Endodermal cell (in vitro differentiated cells): Measurements from ENCODE around the gene PASK. TPM values are rescaled to one million over a fixed set of nuclear protein-coding genes. Genes with fewer than 3 reads are reported as not detected.
"Not testable (repeated sequence)": the region's sequence is repeated elsewhere in the genome, so short reads cannot be mapped to it uniquely, and the experiment has no call there.

Experiments used
- DNase-seq: peaks from one replicate; pipeline ENCODE4 v3.0.0-alpha.2; 2017
- H3K27ac ChIP-seq: 2 replicates; pipeline ENCODE4 v1.5.1; 2013; ENCODE audit warnings: mild to moderate bottlenecking, low read depth, low read length, moderate library complexity
- H3K27me3 ChIP-seq: 2 replicates; pipeline ENCODE4 v1.6.1; 2013; ENCODE audit warnings: mild to moderate bottlenecking, low read length, moderate library complexity; ENCODE audit not compliant: insufficient read depth, control insufficient read depth, poor library complexity, severe bottlenecking
- H3K36me3 ChIP-seq: 2 replicates; pipeline ENCODE4 v1.7.0; 2013; ENCODE audit warnings: mild to moderate bottlenecking, low read length, moderate library complexity; ENCODE audit not compliant: control insufficient read depth, insufficient read depth
- H3K4me1 ChIP-seq: one replicate; pipeline ENCODE4 v1.7.0; 2013; ENCODE audit warnings: low read length; ENCODE audit not compliant: control insufficient read depth, insufficient read depth
- H3K4me3 ChIP-seq: 2 replicates; pipeline ENCODE4 v1.5.1; 2013; ENCODE audit warnings: mild to moderate bottlenecking, low read length, moderate library complexity
- H3K9ac ChIP-seq: 2 replicates; pipeline ENCODE4 v1.6.1; 2013; ENCODE audit warnings: mild to moderate bottlenecking, low read length, moderate library complexity; ENCODE audit not compliant: poor library complexity, severe bottlenecking; ENCODE audit errors: extremely low read depth
- H3K9me3 ChIP-seq: 2 replicates; pipeline ENCODE4 v1.6.1; 2013; ENCODE audit warnings: mild to moderate bottlenecking, low read length, moderate library complexity; ENCODE audit not compliant: control insufficient read depth
- H3K27ac Mint-ChIP-seq: 2 replicates; pipeline ENCODE4 v1.8.0; 2020; ENCODE audit warnings: mixed read lengths
- H3K27me3 Mint-ChIP-seq: 2 replicates; pipeline ENCODE4 v1.8.0; 2021; ENCODE audit warnings: mild to moderate bottlenecking, mixed read lengths; ENCODE audit not compliant: insufficient read depth
- H3K36me3 Mint-ChIP-seq: 2 replicates; pipeline ENCODE4 v1.8.0; 2020; ENCODE audit warnings: low read depth, mixed read lengths
- H3K4me1 Mint-ChIP-seq: 2 replicates; pipeline ENCODE4 v1.8.0; 2020; ENCODE audit warnings: mixed read lengths
- H3K4me3 Mint-ChIP-seq: 2 replicates; pipeline ENCODE4 v1.8.0; 2020; ENCODE audit warnings: mild to moderate bottlenecking, moderate library complexity, mixed read lengths
- H3K9me3 Mint-ChIP-seq: 2 replicates; pipeline ENCODE4 v1.8.0; 2020; ENCODE audit warnings: mild to moderate bottlenecking, mixed read lengths
- CTCF ChIP-seq: fragments of 200-600 bp; sonication (generic); conservative IDR thresholded peaks from 2 replicates; pipeline ENCODE4 v1.5.0; 2021; ENCODE audit warnings: antibody characterized with exemption, mild to moderate bottlenecking
- WGBS, 2 experiments: methylation state at CpG; one replicate each; pipeline versions ENCODE4 v1.1.5 to v1.1.7; 2013; ENCODE audit warnings: missing lambda C conversion rate in 2 of 2, mixed read lengths in 1 of 2; ENCODE audit not compliant: insufficient coverage in 1 of 2, insufficient read length in 1 of 2; 5-methylcytosine and 5-hydroxymethylcytosine counted together
- total RNA-seq, 2 donors: library from RNA; stranded (reverse); fragmentation: NEBNext Ultra II Directional in 1 of 2; extraction: Animal tissue kit (Norgen Biotek cat#: 25700) in 1 of 2; gene quantifications; 2 replicates in 1 of 2; 3 replicates in 1 of 2; pipeline ENCODE4 v1.2.1, GENCODE V29; 2021

The PASK gene
- total RNA-seq, 2 donors from 2014 or later, result 76.5 to 94.5 TPM

GRCh38 chr2:241094172-241094571 lies 55.1 kb downstream of the PASK start:
- WGBS, 2 experiments, result 74 to 85% methylated on average over 3 to 7 of the region's 7 CpGs
- no peak overlapping the region for H3K4me3 Mint-ChIP-seq
- H3K9me3 Mint-ChIP-seq, result no peaks in the 10 kb centered on the region
- no peak for TF ChIP-seq CTCF
- peaks cover 3% of the 10 kb centered on the region for H3K4me1 ChIP-seq
- no peak for DNase-seq
- peak overlapping the region; percentile 45 for H3K27ac Mint-ChIP-seq
- no peak overlapping the region for H3K27ac ChIP-seq
- no peaks in the 10 kb centered on the region for H3K9me3 ChIP-seq
- no peak overlapping the region for H3K9ac ChIP-seq
- H3K4me3 ChIP-seq, result no peak overlapping the region
- peaks cover 34% of the 10 kb centered on the region for H3K4me1 Mint-ChIP-seq
- no peaks in the 10 kb centered on the region for H3K27me3 Mint-ChIP-seq
- H3K27me3 ChIP-seq, result no peaks in the 10 kb centered on the region
- peaks cover 67% of the 10 kb centered on the region for H3K36me3 Mint-ChIP-seq
- H3K36me3 ChIP-seq, result peaks cover 76% of the 10 kb centered on the region

GRCh38 chr2:241093133-241093781 lies 56.0 kb downstream of the PASK start:
- not testable (repeated sequence) for H3K9ac ChIP-seq, H3K4me3 Mint-ChIP-seq, H3K4me3 ChIP-seq, H3K27me3 ChIP-seq, H3K27me3 Mint-ChIP-seq, H3K9me3 Mint-ChIP-seq, H3K27ac ChIP-seq, H3K4me1 ChIP-seq, H3K9me3 ChIP-seq
- peaks cover 29% of the 10 kb centered on the region for H3K4me1 Mint-ChIP-seq
- H3K36me3 Mint-ChIP-seq, result peaks cover 65% of the 10 kb centered on the region
- H3K36me3 ChIP-seq, result peaks cover 85% of the 10 kb centered on the region
- 88 to 94% methylated on average over 10 of the region's 10 CpGs for WGBS, 2 experiments
- DNase-seq, result peak; percentile 28
- peak overlapping the region; percentile 55 for H3K27ac Mint-ChIP-seq

- Mint-ChIP-seq H3K27me3 (no peaks in the 10 kb centered on the region), H3K36me3 (peaks cover 70% of the 10 kb centered on the region), H3K4me3 (no peak overlapping the region), H3K9me3 (no peaks in the 10 kb centered on the region), H3K4me1 (peaks cover 28% of the 10 kb centered on the region), H3K27ac (peak overlapping the region; percentile 55)
- TF ChIP-seq CTCF, result no peak
- Histone ChIP-seq H3K36me3 (peaks cover 85% of the 10 kb centered on the region), H3K9me3 (no peaks in the 10 kb centered on the region), H3K9ac (no peak overlapping the region), H3K4me1 (peaks cover 3% of the 10 kb centered on the region), H3K4me3 (no peak overlapping the region), H3K27ac (no peak overlapping the region), H3K27me3 (no peaks in the 10 kb centered on the region)
- no peak for DNase-seq
- 96 to 100% methylated on average over 1 to 8 of the region's 8 CpGs for WGBS, 2 experiments
Measured at GRCh38 chr2:241092677-241093076, 56.6 kb downstream of the PASK start.
